HG03103 (cell line): ENCODE results near the gene COL5A3.

Experiments used
- ATAC-seq: cut with Tn5 transposase; IDR thresholded peaks from one replicate; pipeline ENCODE4 v1.9.1; 2021; ENCODE audit warnings: low read depth; ENCODE audit not compliant: unreplicated experiment

The COL5A3 gene

DNA sequence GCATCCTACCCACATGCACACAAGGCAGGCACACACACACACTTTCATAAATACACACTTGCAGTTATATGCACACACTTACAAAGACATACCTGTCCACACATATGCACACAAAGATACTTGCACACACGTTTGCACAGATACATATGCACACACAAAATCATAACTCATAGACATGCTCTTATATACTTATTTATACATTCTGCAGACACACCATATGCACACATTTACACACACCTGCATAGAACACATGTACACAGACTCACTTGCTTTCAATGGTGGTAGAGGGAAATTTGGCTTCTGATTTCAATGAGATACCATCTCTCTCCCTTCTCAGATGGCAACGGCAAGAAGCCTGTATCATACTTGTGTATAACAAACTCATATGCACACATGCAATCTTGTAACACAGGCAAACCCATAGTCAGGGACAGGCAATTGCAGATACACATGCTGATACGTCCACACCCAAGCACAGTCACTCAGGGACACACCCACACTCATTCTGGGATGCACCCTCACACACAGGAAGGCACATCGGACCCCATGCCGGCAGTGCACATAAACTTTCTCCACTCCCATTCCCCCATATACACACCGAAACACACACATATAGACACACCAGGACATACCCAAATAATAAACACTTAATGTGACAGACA is 98.6 kb downstream of the COL5A3 start:
- no peak for ATAC-seq

DNA sequence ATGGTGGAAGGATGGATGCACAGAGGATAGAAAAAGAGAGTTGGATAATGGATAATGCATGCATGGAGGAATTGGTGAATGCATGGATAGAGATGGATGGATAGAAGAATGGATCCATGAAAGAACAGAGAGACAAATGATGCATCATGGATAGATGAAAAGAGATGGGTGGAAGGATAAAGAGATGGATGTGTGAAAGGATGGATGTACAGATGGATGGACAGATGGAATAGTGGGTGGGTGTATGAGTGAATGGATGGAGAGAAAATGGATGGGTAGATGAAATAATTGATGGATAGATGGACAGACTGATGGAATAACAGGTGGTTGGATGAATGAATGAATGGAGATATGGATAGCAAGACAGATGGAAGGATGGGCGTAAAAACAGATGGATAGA is 99.7 kb downstream of the COL5A3 start:
- ATAC-seq: no peak
